SW480 (cell line): ENCODE data around the gene SLCO6A1.

Experiments used
- DNase-seq: peaks from one replicate; pipeline ENCODE4 v3.0.0-alpha.2; 2016; ENCODE audit warnings: low spot score

SLCO6A1 gene

DNA sequence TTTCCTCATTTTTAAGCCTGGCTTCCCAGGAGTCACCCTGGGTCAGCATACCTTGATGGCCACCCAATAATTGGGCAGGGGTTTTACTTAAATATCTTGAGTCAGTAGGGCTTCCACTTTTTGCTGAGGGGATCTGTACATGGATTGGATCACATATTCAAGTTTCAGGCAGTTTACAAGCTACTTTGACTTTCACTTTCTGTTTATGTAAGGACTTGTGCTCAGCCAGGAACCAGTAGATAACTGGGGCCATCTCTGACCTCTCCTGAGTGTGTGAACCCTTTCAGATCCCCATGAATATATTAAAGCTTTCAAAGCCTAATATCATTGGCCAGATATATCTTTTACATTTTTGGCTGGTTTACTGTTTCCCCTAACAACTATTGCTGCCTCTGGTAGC lies 45.1 kb downstream of the SLCO6A1 start:
- peak; percentile 18 for DNase-seq

DNA sequence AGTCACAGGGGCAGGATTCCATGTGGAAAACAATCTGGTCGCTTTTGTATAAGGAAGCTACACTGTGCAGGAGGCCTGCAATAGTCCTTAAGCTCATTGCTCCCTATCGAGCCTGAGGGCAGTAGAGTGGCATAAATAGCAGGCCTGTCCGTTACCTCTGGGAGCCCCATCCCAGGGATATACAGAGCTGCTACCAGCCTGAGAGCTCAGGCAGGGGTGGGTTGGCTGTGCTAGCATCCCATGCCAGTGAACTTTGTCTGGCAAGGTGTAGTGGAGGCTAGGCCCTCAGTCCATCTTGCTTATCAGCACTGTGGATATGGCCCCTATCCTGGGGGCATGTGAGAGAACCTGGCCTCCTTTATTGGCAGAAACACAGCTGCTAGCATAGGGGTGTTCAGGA lies 47.7 kb downstream of the SLCO6A1 start:
- DNase-seq = no peak

DNA sequence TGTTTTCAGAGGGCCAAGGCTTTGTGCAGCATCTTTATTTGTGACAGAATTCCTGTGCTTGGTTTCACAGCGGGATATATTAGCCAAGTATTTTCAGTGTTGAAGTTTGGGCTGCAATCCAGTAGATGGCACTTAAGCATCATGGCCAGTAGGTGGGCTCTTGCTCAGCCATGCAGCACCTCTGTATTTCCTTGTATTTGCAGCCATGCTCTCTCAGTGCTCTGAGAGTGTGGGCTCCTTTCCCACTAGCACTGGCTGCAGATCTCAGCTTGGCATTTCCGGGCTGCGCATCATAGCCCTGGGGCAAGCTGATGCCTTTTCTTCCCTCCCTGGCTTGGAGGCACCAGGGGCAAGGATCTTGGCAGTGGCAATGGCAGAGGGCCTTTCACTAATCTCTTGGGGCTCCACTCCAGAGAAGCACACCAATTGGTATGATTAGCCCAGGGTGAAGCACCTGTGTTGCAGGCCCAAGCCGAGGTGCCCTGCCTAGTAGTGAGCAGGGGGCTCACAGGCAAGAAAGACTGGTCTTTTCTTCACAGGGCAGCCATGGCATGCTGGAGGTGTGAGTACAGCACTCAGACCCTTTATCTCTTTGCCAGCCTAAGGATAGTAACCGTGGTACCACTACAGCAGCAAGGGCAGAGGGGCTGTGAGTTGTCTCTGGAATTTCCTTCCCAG lies 48.3 kb downstream of the SLCO6A1 start:
- DNase-seq = peak; percentile 7

DNA sequence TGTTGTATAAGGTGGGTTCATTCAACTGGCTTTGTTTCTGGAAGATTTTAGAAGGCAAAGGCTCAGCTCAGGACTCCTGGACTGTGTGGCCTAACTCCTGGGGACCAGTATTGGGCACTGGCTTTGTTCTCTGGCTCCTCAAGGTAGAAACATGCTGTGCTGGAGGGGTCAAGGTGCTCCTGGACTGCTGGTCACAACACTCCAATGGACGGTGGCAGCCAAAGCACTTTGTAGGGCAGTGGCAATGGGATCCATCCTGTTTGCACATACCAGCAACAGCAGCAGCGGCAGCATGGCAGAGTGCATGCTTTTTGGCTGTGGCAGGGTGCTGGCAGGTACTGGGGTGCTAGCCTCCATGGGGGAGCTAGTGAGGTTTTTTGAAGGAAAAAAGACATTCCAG lies 65.3 kb downstream of the SLCO6A1 start:
- no peak for DNase-seq

DNA sequence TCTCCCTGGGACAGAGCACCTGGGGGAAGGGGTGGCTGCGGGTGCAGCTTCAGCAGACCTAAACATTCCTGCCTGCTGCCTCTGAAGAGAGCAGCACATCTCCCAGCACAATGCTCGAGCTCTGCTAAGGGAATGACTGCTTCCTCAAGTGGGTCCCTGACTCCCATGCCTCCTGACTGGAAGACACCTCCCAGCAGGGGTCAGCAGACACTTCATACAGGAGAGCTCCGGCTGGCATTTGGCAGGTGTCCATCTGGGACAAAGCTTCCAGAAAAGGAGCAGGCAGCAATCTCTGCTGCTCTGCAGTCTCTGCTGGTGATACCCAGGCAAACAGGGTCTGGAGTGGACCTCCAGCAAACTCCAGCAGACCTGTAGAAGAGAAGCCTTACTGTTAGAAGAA lies 77.2 kb downstream of the SLCO6A1 start:
- no peak for DNase-seq

DNA sequence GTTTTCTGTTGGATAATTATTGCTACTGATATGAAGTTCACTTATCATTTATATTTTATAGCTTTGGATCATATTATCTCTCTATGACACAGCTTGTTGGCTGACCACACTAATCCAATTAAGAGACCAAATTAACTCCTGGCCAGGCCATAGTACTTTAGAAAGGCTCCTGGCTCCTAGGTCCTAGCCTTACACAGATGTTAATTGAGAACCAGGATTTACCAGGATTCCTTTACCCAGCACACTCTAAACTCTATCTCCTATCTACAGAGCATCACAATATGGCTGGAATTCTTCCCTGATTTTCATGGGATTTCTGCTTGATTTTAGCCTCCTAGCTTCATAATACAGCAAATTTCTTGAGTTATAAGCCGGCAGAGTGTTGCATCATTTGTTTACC lies 80.3 kb downstream of the SLCO6A1 start:
- DNase-seq = no peak

DNA sequence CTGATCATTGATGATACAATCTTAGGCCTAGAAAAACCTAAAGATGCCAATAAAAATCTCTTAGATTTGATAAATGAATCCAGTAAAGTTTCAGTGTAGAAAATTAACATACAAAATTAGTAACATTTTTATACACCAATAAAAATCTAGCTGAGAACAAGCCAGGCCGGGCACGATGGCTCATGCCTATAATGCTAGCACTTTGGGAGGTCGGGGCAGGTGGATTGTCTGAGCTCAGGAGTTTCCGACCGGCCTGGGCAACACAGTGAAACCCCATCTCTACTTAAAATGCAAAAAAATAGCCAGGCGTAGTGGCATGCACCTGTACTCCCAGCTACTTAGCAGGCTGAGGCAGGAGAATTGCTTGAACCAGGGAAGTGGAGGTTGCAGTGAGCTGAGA lies 84.4 kb downstream of the SLCO6A1 start:
- no peak for DNase-seq

DNA sequence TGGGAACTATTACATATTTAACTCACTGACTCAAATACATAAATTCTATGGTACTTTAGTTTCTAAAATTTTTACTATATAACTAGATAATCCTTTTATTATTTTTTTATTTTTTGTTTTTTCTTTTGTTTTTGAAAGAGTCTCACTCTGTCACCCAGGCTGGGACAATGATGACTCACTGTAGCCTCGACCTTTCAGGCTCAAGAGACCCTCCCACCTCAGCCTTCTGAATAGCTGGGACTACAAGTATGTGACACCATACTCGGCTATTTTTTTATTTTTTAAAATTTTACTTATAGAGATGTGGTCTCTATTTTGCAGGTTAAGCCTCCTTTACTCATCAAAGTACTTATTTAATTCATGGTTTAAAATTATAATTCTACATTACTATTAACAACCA lies 110.6 kb downstream of the SLCO6A1 start:
- DNase-seq = no peak

DNA sequence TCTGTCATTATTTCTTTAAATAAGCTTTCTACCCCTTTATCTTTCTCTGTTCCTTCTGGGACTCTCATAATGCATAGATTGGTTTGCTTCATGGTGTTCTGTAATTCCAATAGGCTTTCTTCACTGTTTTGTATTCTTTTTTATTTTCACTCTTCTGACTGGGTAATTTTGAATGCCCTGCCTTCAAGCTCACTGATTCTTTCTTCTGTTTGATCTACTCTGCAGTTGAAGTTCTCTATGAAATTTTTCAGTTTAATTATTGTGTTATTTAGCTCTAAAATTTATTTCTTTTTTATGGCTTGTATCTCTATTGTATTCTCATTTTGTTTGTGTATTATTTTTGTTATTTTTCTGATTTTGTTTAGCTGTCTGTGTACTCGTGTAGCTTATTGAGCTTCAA lies 113.4 kb downstream of the SLCO6A1 start:
- no peak for DNase-seq

DNA sequence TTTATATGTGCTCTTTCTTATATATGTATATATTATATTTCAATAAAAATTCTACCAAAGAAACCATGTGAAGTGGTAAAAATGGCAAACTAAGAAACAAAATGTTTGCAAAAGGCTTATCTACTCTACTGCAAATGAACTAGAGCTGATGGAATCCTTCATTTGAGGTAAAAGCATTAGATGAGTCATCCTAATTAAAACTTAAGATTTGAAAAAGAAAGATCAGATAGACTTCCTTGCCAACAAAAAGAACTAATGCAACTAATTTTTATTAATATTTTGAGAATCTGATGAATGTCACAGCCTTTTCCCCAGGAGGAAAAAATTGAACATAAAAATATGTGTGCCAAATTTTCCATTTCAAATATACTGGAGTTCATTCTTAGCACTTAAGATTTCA lies 118.6 kb downstream of the SLCO6A1 start:
- no peak for DNase-seq

DNA sequence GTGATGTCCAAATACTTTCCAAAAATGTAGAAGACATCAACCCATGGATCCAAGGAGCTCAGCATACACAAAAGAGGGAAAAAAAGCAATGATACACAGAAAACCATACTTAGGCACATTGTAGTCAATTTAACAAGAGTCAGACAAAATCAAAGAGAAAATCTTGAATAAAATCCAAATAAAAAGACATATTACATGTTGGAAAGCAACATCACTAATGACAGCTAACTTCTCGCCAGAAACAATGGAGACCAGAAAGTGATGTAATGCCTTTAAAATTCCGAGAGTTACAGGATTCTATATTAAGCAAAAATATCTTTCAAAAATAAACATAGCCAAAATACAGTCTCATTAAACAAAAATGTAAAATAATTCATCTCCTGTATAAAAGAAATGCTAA lies 122.9 kb downstream of the SLCO6A1 start:
- no peak for DNase-seq

DNA sequence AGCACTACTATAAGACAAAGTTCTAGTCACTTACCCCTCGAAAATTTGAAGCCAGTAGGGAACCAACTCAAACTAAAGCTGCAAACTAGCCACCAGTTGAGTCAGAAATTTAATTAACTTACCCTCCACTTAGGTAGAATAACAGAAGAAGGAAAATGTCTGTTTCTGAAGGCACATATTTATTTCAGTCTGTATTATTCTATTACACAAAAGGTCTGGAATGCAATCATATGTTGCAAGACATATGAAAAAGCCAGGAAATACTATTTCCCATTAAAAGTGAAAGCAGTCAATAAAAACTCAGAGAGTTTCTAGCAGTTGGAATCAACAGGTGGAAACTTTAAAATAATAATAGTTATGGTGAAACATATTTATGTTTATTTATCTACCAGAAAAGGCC lies 123.5 kb downstream of the SLCO6A1 start:
- no peak for DNase-seq

DNA sequence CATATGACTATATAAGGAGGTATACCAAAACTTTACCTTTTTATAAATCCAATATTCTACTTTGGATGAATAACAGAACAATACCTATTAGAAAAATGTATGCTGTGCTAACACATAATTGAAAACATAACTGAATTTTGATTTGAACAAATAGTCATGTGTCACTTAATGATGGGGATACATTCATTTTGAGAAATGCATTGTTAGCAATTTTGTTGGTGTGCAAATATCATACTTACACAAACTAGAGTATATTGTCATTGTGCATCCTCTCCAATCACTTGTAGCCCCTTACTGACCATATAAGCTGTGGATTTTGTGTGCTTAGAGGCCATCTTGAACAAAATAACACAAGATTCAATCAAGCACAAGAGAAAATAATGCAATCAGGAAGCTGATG lies 130.4 kb downstream of the SLCO6A1 start:
- no peak for DNase-seq

DNA sequence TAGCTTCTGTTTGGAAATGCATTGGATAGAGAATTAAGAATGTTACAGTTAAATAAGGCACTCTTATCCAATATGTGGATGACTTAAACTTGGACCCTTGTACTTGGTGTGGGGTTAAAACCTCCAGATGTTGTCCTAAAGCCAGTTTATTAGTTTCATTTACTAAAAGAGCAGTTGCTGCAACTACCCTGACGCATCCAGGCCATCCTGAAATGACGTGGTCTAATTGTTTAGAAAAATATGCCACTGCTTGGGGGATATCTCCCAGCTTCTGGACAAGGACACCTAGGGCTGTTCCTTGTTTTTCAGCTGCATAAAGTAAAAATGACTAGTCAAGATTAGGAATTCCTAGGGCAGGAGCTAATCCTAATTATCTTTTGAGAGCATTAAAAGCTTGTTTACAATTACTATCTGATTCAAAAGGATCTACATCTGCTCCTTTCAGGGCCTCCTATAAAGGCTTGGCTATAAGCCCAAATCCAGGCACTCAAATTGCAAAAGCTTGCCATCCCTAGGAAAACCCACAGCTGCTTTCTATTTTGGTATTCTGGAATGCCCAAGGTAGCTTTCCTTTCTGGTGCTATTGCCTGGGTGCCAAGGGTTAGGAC lies 157.0 kb downstream of the SLCO6A1 start:
- DNase-seq = no peak

DNA sequence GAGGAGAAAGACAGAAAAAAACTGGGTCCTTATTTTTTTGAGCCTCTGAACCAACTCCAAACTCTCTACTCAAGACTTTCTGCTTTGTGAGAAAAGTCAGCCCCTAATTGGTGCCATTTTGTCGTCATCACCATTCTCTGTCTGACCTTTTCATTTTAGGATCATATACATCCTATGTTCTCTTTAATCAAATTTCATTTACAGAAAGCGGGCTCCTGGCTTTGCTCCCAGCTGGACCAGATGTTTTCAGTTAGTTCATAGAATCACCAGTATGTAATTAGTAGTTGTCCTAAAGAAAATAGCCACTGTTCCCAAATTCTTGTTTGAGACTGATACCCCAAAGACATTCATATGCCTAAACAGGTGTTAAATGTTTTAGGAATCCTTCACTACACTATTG lies 174.1 kb downstream of the SLCO6A1 start:
- no peak for DNase-seq
